HG03439 (cell line): Measurements from ENCODE around the gene BSN.
A peak's percentile ranks its signal among the peaks of the same experiment; 100 is the strongest.
"Not testable (repeated sequence)": the region's sequence is repeated elsewhere in the genome, so short reads cannot be mapped to it uniquely, and the experiment has no call there.

Source experiments
- ATAC-seq: cut with Tn5 transposase; IDR thresholded peaks from one replicate; pipeline ENCODE4 v1.9.1; 2021; ENCODE audit warnings: mild to moderate bottlenecking, moderate library complexity; ENCODE audit not compliant: unreplicated experiment

The BSN gene

GRCh38 chr3:49671291-49672288 is 117.3 kb downstream of the BSN start:
- no peak for ATAC-seq

GRCh38 chr3:49673121-49673714 is 118.9 kb downstream of the BSN start:
- ATAC-seq = no peak

GRCh38 chr3:49673715-49674496 is 119.6 kb downstream of the BSN start, which contains the start of gene APEH:
TSS of gene APEH (plus strand) at chr3:49674351. CDS start at chr3:49674402, 51 bp downstream.
- ATAC-seq = peak; percentile 79

GRCh38 chr3:49674497-49674983 is 120.3 kb downstream of the BSN start:
- ATAC-seq = peak; percentile 7

- ATAC-seq = no peak
Measured at GRCh38 chr3:49675912-49676311, 121.6 kb downstream of the BSN start.

- ATAC-seq = no peak
Measured at GRCh38 chr3:49680493-49681231, 126.4 kb downstream of the BSN start.

- no peak for ATAC-seq
Measured at GRCh38 chr3:49681232-49681522, 126.9 kb downstream of the BSN start.

- ATAC-seq = no peak
Measured at GRCh38 chr3:49681543-49681942, 127.3 kb downstream of the BSN start.

- ATAC-seq = no peak
Measured at GRCh38 chr3:49683162-49683561, 128.9 kb downstream of the BSN start.

GRCh38 chr3:49684453-49684852 is 130.2 kb downstream of the BSN start:
- not testable (repeated sequence) for ATAC-seq

- not testable (repeated sequence) for ATAC-seq
Measured at GRCh38 chr3:49685103-49685502, 130.8 kb downstream of the BSN start.

GRCh38 chr3:49685846-49686245 is 131.6 kb downstream of the BSN start:
- not testable (repeated sequence) for ATAC-seq

- not testable (repeated sequence) for ATAC-seq
Measured at GRCh38 chr3:49686346-49686745, 132.1 kb downstream of the BSN start.

- ATAC-seq = not testable (repeated sequence)
Measured at GRCh38 chr3:49686769-49687423, 132.6 kb downstream of the BSN start.

GRCh38 chr3:49687424-49687795 is 133.1 kb downstream of the BSN start:
- not testable (repeated sequence) for ATAC-seq

- ATAC-seq = peak; percentile 7
Measured at GRCh38 chr3:49688338-49689045, 134.2 kb downstream of the BSN start.

GRCh38 chr3:49689046-49689907 is 135.0 kb downstream of the BSN start, which contains the start of the genes MST1 and RNF123:
TSS of gene MST1 (minus strand) at chr3:49689474. CDS start at chr3:49688691, 783 bp downstream.
TSS of gene RNF123 (plus strand) at chr3:49689557. CDS start at chr3:49691166, 1,609 bp downstream.
- peak; percentile 70 for ATAC-seq
